ENCODE results near the gene RB1. TPM values are rescaled to one million over a fixed set of nuclear protein-coding genes. Genes with fewer than 3 reads are reported as not detected.

Gene RB1
- total RNA-seq, 2 experiments from 2014 or later = 40.2 to 41.3 TPM

DNA sequence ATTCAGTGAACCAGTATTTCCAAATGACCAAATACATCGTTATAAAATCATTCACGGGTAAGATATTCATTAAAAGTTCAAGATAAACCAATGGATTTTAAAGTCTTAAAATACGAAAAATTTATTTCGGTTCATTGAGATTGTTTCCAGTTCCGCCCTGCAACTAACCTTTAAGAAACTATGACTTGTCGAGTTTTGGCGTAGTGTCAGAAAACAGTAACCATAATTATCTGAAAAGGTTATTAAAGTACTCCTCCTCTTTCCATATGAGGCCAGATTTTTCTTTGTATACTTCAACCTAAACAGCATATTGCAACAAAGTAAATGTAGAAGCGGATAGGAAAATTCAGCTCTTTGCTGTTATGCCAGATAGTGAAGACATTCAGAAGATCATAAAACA, 83.3 kb downstream of the RB1 start:
- Mint-ChIP-seq H3K9me3 (peaks cover 2% of the 10 kb centered on the region), H3K27ac (no peak overlapping the region), H3K4me1 (peaks cover 21% of the 10 kb centered on the region), H3K4me3 (no peak overlapping the region), H3K36me3 (ENCODE audit: low read depth) (peaks cover 60% of the 10 kb centered on the region), H3K27me3 (no peaks in the 10 kb centered on the region)
- ChIA-PET POLR2A (interaction anchor here (1.6 kb wide), 1 partner anchor 105 kb away, joined by 3 read pairs; no protein-coding TSS in a partner anchor), CTCF (no interaction called here)
- DNase-seq = no peak

DNA sequence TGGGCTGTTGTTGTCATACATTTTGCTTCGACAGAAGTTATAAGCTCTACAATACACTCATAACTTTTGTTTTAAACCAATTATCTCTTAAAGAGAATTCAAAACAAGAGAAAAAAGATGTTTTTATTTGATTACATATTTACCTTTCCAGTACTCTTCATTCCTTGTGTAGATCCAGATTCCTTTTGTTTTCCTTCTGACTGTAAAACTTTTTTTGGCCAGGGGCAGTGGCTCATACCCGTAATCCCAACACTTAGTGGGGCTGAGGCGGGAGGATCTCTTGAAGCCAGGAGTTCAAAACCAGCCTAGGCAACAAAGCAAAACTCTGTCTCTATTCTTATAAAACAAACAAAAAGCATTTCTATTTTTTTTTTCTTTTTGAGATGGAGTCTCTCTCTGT, 87.7 kb downstream of the RB1 start:
- Mint-ChIP-seq H3K4me1 (peaks cover 19% of the 10 kb centered on the region), H3K9me3 (peaks cover 15% of the 10 kb centered on the region), H3K27me3 (no peaks in the 10 kb centered on the region), H3K36me3 (ENCODE audit: low read depth) (peaks cover 80% of the 10 kb centered on the region), H3K27ac (no peak overlapping the region), H3K4me3 (no peak overlapping the region)
- CTCF ChIA-PET = interaction anchor here (1.0 kb wide), 1 partner anchor 189 kb away, joined by 3 read pairs; no protein-coding TSS in a partner anchor
- POLR2A ChIA-PET = no interaction called here
- DNase-seq = no peak

DNA sequence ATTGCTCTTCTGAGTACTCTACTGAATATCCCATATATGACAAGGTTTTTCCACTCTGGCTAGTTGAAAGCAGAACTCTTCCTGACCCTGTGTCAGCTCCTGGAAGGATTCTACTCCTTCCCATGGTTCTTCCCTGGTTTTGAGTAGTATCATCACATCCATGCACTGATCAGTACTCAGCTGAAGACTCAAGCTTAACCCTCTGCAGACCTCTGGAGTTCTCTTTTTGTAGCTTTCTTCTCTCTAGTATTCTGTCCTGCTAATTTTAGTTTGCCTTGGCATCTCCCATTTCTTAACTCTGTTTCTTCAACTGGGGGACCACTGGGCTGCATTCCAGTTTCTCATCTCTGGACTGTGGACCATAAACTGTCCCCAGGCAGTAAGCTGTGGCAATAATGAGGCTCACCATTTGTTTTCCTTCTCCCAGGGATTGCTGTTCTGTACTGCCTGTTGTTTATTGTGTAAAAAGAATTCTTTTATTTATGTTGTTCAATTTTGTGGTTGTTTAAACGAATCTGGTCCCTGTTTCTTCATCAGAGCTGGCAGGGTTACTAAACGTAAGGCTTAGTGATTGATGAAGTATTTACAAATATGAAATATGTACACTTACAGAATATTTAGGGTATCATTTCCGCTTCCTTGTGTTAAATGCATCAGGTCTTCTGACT, 89.6 kb downstream of the RB1 start:
- Mint-ChIP-seq H3K9me3 (peaks cover 18% of the 10 kb centered on the region), H3K36me3 (ENCODE audit: low read depth) (peaks cover 78% of the 10 kb centered on the region), H3K4me3 (no peak overlapping the region), H3K4me1 (peaks cover 21% of the 10 kb centered on the region), H3K27me3 (no peaks in the 10 kb centered on the region), H3K27ac (no peak overlapping the region)
- ChIA-PET POLR2A (no interaction called here), CTCF (interaction anchor here (0.8 to 1.6 kb wide), 2 partner anchors 186 to 187 kb away, joined by 3 to 5 read pairs; no protein-coding TSS in a partner anchor)
- no peak for DNase-seq

DNA sequence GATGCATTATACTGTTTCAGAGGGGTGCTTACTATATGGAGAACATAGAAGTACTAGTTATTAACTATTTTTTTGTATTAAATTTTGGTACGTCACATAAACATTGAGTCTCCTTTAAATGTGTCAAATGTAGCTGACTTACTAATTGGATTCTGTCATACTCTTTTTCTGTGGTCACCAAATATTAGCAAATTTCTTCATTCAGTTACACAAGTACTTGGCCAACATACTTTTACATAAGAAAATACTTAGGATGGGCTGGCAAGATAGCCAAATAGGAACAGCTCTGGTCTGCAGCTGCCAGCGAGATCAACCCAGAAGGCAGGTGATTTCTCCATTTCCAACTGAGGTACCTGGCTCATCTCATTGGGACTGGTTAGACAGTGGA, 90.1 kb downstream of the RB1 start:
- no peaks in the 10 kb centered on the region for H3K27me3 Mint-ChIP-seq
- H3K9me3 Mint-ChIP-seq = peaks cover 18% of the 10 kb centered on the region
- no peak overlapping the region for H3K4me3 Mint-ChIP-seq
- CTCF ChIA-PET = interaction anchor here (0.8 to 1.6 kb wide), 2 partner anchors 185 to 186 kb away, joined by 3 to 5 read pairs; no protein-coding TSS in a partner anchor
- POLR2A ChIA-PET = no interaction called here
- no peak for DNase-seq
- H3K36me3 Mint-ChIP-seq (ENCODE audit: low read depth) = peaks cover 73% of the 10 kb centered on the region
- H3K4me1 Mint-ChIP-seq = peaks cover 22% of the 10 kb centered on the region
- H3K27ac Mint-ChIP-seq = no peak overlapping the region

DNA sequence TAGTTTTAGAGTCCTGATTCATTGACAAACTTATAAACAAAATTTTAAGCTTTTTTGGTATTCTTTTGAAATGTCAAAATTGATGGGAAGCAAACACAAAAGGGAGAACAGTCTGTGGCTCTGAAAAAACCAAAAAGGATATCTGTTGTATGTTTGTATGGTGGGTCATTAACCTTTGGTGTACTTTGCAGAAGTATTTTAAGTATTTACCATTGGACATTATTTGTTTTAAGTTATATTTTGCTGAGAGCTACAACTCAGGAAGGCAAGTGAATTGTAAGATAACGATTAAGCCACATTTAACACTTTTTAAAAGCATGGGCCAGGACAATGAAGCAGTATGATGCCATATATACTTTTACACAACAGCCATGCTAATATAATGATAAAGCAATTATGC, 94.2 kb downstream of the RB1 start:
- CTCF ChIA-PET = interaction anchor here (0.7 to 2.9 kb wide), 4 partner anchors 23 to 183 kb away, joined by 3 to 19 read pairs (median 4); no protein-coding TSS in a partner anchor
- no peak overlapping the region for H3K4me3 Mint-ChIP-seq
- H3K27me3 Mint-ChIP-seq = no peaks in the 10 kb centered on the region

DNA sequence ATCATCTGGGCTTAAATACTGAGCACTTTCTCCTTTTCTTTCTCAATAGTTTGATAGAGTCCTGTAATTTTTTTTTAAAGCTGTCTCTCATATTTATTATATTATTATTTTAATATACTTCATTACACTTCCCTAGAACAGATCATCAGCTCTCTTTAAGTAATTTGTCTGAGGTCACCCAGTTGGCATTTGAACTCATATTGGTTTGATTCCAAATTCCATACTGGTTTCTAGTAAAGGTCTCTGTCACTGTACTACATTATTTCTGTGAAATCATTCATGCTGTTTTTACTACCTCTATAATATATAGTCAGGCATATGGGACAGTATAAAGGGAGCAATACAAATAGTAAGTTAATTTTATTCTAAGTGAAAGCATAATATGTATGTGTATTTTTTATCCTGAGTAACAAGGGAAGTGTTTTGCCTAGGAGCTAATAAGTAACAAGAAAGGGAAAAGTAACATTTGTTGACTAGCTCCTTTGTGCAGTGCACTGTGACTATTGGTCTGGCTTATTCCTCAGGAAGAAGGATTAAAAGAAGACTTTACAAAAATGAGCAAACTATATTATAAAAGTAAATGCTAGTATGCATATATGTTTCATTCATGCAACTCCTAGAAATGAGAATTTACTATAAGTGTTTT, 95.0 kb downstream of the RB1 start:
- POLR2A ChIA-PET = interaction anchor here (0.6 to 2.5 kb wide), 8 partner anchors 9 to 188 kb away, joined by 3 to 7 read pairs (median 3); partner anchors contain the start of gene RCBTB2
- peaks cover 42% of the 10 kb centered on the region for H3K36me3 Mint-ChIP-seq (ENCODE audit: low read depth)
- no peak overlapping the region for H3K27ac Mint-ChIP-seq

More for the DNA sequence above, 94.2 kb downstream of the RB1 start:
- DNase-seq = no peak
- Mint-ChIP-seq H3K4me1 (peaks cover 32% of the 10 kb centered on the region), H3K36me3 (ENCODE audit: low read depth) (peaks cover 50% of the 10 kb centered on the region), H3K27ac (no peak overlapping the region), H3K9me3 (peaks cover 16% of the 10 kb centered on the region)
- POLR2A ChIA-PET = interaction anchor here (0.6 to 2.5 kb wide), 8 partner anchors 8 to 189 kb away, joined by 3 to 7 read pairs (median 3); partner anchors contain the start of gene RCBTB2

DNA sequence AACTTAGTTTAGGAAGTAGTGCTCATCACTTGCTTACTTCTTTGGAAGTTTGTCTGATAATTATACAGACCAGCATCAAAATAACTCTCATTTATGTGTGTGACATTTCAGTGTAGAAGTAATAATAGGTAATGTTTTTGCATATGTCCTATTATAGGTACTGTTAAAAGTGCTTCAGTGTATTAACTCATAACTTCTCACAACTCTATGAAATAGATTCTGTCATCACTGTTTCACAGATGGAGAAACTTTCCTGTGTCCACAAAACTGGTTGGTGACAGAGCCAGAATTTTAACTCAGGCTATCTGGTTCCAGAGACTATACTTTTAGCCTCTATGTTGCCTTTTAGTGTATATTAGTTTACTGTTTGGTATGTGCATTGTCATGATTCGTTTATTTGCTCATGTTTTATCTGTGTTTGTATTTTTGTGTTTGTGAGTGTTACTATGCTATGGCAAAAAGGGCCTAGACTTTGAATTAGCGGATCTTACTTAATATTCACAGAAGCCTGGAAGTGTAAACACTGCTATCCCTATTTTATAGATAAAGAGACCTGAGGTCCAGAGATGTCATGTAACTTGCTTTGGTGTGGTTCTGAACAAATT, 96.6 kb downstream of the RB1 start:
- CTCF ChIA-PET = interaction anchor here (1.6 to 3.3 kb wide), 3 partner anchors 96 to 180 kb away, joined by 4 to 28 read pairs (median 19); no protein-coding TSS in a partner anchor
- Mint-ChIP-seq H3K27me3 (no peaks in the 10 kb centered on the region), H3K9me3 (peaks cover 12% of the 10 kb centered on the region), H3K36me3 (ENCODE audit: low read depth) (peaks cover 34% of the 10 kb centered on the region), H3K4me3 (no peak overlapping the region), H3K27ac (no peak overlapping the region), H3K4me1 (peaks cover 54% of the 10 kb centered on the region)
- POLR2A ChIA-PET = interaction anchor here (1.1 to 3.5 kb wide), 8 partner anchors 12 to 180 kb away, joined by 3 to 41 read pairs (median 13); partner anchors contain the start of genes LPAR6 and RCBTB2
- no peak for DNase-seq

More for the DNA sequence above, 95.0 kb downstream of the RB1 start:
- Mint-ChIP-seq H3K4me1 (peaks cover 38% of the 10 kb centered on the region), H3K9me3 (peaks cover 16% of the 10 kb centered on the region), H3K4me3 (no peak overlapping the region), H3K27me3 (no peaks in the 10 kb centered on the region)
- CTCF ChIA-PET = interaction anchor here (0.7 to 2.9 kb wide), 4 partner anchors 22 to 182 kb away, joined by 3 to 19 read pairs (median 4); no protein-coding TSS in a partner anchor
- no peak for DNase-seq

DNA sequence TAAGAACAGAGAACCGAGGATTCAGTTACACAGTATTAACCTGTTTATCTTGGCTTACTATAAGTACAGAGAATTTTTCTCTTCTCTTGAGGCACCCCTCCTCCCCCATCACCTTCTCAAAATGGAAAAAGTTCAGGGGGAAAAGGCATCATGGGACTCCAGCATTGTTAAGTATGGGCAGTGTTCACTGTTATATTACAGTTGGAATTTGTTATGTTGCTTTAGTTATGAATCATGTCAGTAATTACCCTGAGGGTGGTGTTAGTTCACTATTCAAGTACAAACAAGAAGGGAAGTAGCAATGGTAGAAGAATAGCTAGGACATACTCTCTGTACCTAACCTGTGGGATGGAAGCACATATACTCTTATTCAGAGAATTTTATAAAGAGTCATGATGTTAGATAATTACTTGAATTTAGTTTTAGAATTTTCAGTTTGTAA, 97.3 kb downstream of the RB1 start:
- H3K4me1 Mint-ChIP-seq = peaks cover 61% of the 10 kb centered on the region
- H3K9me3 Mint-ChIP-seq = peaks cover 6% of the 10 kb centered on the region
- DNase-seq = no peak
- H3K36me3 Mint-ChIP-seq (ENCODE audit: low read depth) = peaks cover 33% of the 10 kb centered on the region
- ChIA-PET CTCF (interaction anchor here (0.6 to 3.3 kb wide), 7 partner anchors 91 to 306 kb away, joined by 3 to 28 read pairs (median 5); partner anchors contain the start of gene MED4), POLR2A (interaction anchor here (0.8 to 3.9 kb wide), 13 partner anchors 12 to 185 kb away, joined by 3 to 41 read pairs (median 8); partner anchors contain the start of genes LPAR6 and RCBTB2)
- H3K27me3 Mint-ChIP-seq = no peaks in the 10 kb centered on the region
- H3K27ac Mint-ChIP-seq = peak overlapping the region; percentile 74
- H3K4me3 Mint-ChIP-seq = peak overlapping the region; percentile 38

DNA sequence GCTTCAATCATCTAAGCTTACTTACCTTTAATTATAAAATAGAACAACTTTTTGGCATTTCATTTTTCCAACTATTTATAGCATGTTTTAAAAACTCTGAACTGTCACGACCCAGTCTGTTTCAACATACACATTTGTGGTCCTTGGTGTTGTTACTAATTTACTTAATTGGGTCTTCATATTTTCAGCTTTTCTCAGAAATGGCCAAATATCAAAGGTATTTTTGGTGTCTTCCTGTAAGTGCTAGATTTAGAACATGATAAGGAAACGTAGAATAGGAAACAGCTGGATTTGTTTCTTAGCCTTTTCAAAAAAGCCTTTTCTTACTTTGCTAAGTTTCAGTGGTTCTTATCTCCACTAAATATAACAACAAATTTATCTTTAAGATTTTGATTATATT, 97.9 kb downstream of the RB1 start:
- Mint-ChIP-seq H3K4me3 (peak overlapping the region; percentile 24), H3K27ac (peak overlapping the region; percentile 74), H3K27me3 (no peaks in the 10 kb centered on the region), H3K9me3 (peaks cover under 1% of the 10 kb centered on the region), H3K4me1 (peaks cover 67% of the 10 kb centered on the region), H3K36me3 (ENCODE audit: low read depth) (peaks cover 34% of the 10 kb centered on the region)
- POLR2A ChIA-PET = interaction anchor here (0.8 to 3.9 kb wide), 13 partner anchors 12 to 185 kb away, joined by 3 to 41 read pairs (median 8); partner anchors contain the start of genes LPAR6 and RCBTB2
- DNase-seq = no peak
- CTCF ChIA-PET = interaction anchor here (0.6 to 3.3 kb wide), 8 partner anchors 11 to 307 kb away, joined by 3 to 28 read pairs (median 4); partner anchors contain the start of genes LPAR6 and MED4

DNA sequence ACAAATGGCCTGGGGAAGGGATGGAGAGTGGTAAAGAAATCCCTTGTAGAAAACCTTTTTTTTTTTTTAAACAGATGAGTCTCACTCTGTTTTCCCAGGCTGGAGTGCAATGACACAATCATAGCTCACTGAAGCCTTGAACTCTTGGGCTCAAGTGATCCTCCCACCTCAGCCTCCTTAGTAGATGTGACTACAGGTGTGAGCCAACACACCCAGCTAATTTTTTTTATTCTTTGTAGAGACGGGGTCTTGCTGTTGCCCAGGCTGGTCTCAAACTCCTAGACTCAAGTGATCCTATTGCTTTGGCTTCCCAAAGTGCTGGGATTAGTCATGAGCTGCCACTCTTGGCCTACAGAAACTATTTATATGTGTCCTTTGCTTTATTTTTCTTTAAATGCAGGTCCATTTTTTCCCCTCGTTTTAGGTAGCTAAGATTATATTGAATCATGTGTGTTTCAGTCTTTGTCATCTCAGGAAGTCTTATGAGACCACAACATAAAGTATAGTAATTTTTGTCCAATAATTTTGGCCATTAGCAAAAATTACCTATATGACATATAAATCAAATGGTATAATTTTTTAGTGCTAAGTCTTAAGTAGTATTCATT, 98.9 kb downstream of the RB1 start:
- ChIA-PET CTCF (interaction anchor here (0.7 to 3.3 kb wide), 6 partner anchors 10 to 177 kb away, joined by 3 to 28 read pairs (median 4); partner anchors contain the start of gene LPAR6), POLR2A (interaction anchor here (0.7 to 3.9 kb wide), 13 partner anchors 8 to 177 kb away, joined by 3 to 41 read pairs (median 8); partner anchors contain the start of genes LPAR6 and RCBTB2)
- Mint-ChIP-seq H3K9me3 (no peaks in the 10 kb centered on the region), H3K27ac (peak overlapping the region; percentile 81), H3K27me3 (no peaks in the 10 kb centered on the region), H3K4me3 (peak overlapping the region; percentile 47), H3K4me1 (peaks cover 72% of the 10 kb centered on the region), H3K36me3 (ENCODE audit: low read depth) (peaks cover 34% of the 10 kb centered on the region)
- DNase-seq = peak; percentile 18

DNA sequence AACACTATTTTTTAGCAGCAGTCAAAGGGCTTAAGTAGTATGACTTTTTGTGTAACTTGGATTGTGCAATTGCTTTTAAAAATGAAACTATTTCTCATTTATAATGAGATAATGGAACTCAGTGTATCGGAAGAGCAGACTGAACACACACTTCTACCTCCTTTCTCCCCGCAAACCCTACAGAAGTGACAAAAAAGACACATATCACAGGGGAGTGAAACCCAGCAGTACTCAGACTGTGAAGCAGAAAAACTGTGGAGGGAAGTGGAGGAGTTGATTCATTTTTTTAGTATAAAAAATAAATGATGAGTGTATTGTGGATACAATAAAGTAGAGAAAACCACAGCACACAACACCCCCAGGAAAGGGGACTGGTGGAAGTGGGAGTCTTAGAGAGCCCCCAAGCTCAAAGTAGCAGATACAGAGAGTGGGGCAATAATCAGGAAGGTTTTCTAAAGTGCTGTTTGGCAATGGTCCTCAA, 99.6 kb downstream of the RB1 start:
- Mint-ChIP-seq H3K4me1 (peaks cover 73% of the 10 kb centered on the region), H3K4me3 (peak overlapping the region; percentile 59), H3K27me3 (no peaks in the 10 kb centered on the region), H3K9me3 (no peaks in the 10 kb centered on the region), H3K27ac (peak overlapping the region; percentile 85), H3K36me3 (ENCODE audit: low read depth) (peaks cover 37% of the 10 kb centered on the region)
- DNase-seq = peak; percentile 38
- ChIA-PET POLR2A (interaction anchor here (0.7 to 3.9 kb wide), 13 partner anchors 9 to 176 kb away, joined by 3 to 41 read pairs (median 8); partner anchors contain the start of genes LPAR6 and RCBTB2), CTCF (interaction anchor here (0.7 to 3.3 kb wide), 7 partner anchors 68 to 176 kb away, joined by 3 to 28 read pairs (median 3); no protein-coding TSS in a partner anchor)
